GM19043 (cell line): ENCODE measurements around the gene ACSF3.
"Not testable (repeated sequence)": the region's sequence is repeated elsewhere in the genome, so short reads cannot be mapped to it uniquely, and the experiment has no call there.

Experiments used
- ATAC-seq: cut with Tn5 transposase; IDR thresholded peaks from one replicate; pipeline ENCODE4 v1.9.1; 2021; ENCODE audit warnings: low read depth; ENCODE audit not compliant: unreplicated experiment

The ACSF3 gene

GRCh38 chr16:89090669-89091426, 2.8 kb upstream of the ACSF3 start:
- ATAC-seq, result no peak

- no peak for ATAC-seq
Observed at GRCh38 chr16:89092013-89092412, 1.6 kb upstream of the ACSF3 start.

GRCh38 chr16:89093252-89093601, 425 bp upstream of the ACSF3 start:
- not testable (repeated sequence) for ATAC-seq

- ATAC-seq, result no peak
Observed at GRCh38 chr16:89094252-89094879, 714 bp downstream of the ACSF3 start.

- ATAC-seq, result no peak
Observed at GRCh38 chr16:89094880-89095258, 1.2 kb downstream of the ACSF3 start.

GRCh38 chr16:89095491-89095951, 1.9 kb downstream of the ACSF3 start:
- ATAC-seq, result no peak

GRCh38 chr16:89096042-89096717, 2.5 kb downstream of the ACSF3 start:
- no peak for ATAC-seq

GRCh38 chr16:89096768-89097391, 3.2 kb downstream of the ACSF3 start:
- no peak for ATAC-seq

GRCh38 chr16:89097392-89097772, 3.7 kb downstream of the ACSF3 start:
- no peak for ATAC-seq

- ATAC-seq, result no peak
Observed at GRCh38 chr16:89098767-89099430, 5.2 kb downstream of the ACSF3 start.

- no peak for ATAC-seq
Observed at GRCh38 chr16:89099905-89100304, 6.3 kb downstream of the ACSF3 start.

GRCh38 chr16:89100601-89101302, 7.1 kb downstream of the ACSF3 start:
- no peak for ATAC-seq

- no peak for ATAC-seq
Observed at GRCh38 chr16:89101303-89102040, 7.8 kb downstream of the ACSF3 start.

GRCh38 chr16:89102041-89102471, 8.4 kb downstream of the ACSF3 start:
- no peak for ATAC-seq

GRCh38 chr16:89102481-89103073, 8.9 kb downstream of the ACSF3 start:
- no peak for ATAC-seq

- no peak for ATAC-seq
Observed at GRCh38 chr16:89103156-89103555, 9.5 kb downstream of the ACSF3 start.

- ATAC-seq, result no peak
Observed at GRCh38 chr16:89103781-89104180, 10.1 kb downstream of the ACSF3 start.

GRCh38 chr16:89104303-89104702, 10.7 kb downstream of the ACSF3 start:
- ATAC-seq, result no peak

GRCh38 chr16:89104930-89105571, 11.4 kb downstream of the ACSF3 start:
- no peak for ATAC-seq
